HG03342 (cell line): ENCODE data around the gene SPTLC3.
"Not testable (repeated sequence)": the region's sequence is repeated elsewhere in the genome, so short reads cannot be mapped to it uniquely, and the experiment has no call there.

Experiments
- ATAC-seq: cut with Tn5 transposase; IDR thresholded peaks from one replicate; pipeline ENCODE4 v1.9.1; 2021; ENCODE audit warnings: mild to moderate bottlenecking, moderate library complexity; ENCODE audit not compliant: unreplicated experiment

SPTLC3 gene

DNA sequence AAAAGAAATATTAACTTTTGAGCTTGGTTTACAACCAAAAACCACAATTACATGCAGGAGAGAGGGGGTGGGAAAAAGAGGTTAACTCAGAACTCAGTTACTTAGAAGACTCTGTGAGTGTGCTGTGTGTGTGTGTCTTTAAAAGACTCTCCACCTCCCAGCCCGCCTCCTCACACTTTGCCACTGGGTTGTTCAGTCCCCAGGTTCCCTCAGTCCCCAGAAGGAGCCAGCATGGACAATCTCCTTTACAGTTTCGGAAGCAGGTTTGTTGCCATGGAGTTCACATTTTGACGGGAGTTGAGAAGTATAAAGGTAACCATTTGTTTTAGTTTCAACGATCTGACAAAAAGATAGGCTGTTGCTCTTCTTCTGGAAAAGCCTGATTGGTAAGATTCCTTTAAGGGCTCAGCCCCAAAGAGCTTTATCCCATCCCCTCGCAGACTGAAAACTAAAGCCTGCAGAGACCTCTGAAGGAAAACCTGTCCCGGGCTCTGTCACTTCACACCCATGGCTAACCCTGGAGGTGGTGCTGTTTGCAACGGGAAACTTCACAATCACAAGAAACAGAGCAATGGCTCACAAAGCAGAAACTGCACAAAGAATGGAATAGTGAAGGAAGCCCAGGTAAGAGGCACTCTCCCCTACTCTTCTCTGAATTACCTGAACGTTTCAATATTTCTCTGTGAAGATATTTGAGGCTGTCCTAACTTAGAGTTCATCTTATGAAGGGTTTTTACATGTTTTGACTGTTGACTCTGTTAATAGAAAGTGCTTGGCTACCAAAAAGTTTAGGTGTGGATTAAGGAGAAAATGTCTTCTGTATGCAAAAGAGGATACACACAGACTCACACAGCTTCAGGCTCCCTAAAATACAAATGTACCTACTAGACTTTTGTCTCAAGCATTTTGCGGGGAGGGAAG is at the start of gene SPTLC3:
SPTLC3 (plus strand) TSS at position 212 of the 921 bp plus-strand sequence; CDS start at position 508, 296 bp downstream.
- peak; percentile 47 for ATAC-seq

DNA sequence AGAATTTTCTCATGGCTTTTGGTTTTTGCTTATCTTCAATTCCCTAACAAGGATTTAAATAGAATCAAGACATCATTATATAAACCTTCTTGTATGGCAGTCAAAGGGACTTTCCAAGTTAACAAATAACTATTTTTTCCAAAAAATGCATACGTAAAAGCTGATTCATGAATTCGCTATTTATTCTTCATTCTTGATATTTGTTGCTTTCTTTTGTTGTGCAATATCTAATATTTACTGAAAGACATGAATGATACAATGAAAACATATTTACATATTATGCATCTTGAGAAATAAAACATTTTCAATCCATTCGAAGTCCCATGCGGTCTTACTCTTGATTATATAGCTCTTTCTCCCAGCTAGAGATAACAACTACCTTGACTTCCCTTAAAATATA is 47.0 kb upstream of the SPTLC3 start:
- ATAC-seq, result no peak

DNA sequence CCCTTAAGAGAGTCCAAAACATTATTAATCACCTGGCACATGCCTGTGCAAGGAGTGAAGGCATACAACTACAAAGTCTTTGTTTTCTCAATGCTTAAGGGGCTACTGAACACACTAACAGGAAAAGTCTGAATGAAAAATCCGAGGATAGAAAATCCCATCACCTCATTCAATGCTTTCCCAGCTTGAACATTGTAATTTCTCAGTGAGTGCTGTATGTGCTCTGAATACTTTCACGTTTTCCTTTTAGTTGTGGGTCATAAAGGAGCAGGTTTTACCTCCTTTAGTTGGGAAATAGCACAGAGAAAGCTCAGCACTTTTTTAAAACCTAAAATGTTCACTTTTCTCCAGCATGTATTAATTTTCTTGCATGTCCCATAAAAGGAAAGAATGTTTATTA is 45.9 kb upstream of the SPTLC3 start:
- no peak for ATAC-seq

GRCh38 chr20:12963416-12963815 is 45.4 kb upstream of the SPTLC3 start:
- no peak for ATAC-seq

GRCh38 chr20:12965212-12965869 is 43.4 kb upstream of the SPTLC3 start:
- no peak for ATAC-seq

- ATAC-seq, result no peak
Observed at GRCh38 chr20:12965870-12966251, 42.9 kb upstream of the SPTLC3 start.

DNA sequence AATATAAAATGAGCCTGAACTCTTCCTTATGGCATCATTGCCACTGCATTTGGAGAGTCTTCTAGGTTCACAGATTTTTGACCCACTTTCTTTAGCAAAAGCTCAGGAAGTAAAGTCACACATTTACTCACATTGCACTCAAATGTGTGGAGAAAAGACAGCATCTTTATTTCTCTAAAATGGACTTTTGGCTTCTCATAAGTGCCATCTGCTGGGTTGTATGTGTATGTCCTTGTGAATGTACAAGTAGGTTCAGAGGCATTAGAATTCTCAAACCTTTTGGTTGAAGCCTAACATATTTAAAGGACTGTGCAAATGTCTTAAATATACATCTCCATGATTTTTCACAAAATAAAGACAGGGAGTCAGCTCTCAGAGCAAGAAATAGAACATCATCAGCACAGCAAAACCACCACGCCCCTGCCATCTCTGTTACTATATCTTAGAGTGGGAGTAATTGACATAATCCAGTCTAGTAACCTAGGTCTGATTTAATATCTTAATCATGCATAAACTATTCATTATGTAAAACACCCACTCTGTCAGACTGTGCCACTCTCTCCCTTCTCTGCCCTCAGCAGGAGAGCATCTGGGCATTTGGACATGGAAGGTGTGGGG is 42.2 kb upstream of the SPTLC3 start:
- no peak for ATAC-seq

DNA sequence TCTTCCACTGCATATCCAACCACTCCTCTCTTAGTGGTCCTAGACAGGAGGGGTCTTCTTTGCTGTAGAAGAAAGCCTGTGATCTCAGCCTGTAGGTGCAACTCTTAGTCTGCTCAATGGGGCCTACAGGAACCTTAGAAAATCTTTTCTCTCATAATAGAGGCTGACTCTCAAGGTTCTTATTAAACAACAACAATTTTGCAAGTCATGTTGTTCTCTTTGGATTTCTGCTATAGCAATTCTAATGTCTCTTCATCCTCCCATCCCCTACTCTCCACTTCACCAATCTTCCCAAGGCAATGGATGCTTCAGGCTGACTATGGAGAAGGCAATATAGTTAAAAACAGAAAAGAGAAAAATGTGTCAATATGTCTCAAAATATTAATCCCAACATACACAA is 40.8 kb upstream of the SPTLC3 start:
- no peak for ATAC-seq

DNA sequence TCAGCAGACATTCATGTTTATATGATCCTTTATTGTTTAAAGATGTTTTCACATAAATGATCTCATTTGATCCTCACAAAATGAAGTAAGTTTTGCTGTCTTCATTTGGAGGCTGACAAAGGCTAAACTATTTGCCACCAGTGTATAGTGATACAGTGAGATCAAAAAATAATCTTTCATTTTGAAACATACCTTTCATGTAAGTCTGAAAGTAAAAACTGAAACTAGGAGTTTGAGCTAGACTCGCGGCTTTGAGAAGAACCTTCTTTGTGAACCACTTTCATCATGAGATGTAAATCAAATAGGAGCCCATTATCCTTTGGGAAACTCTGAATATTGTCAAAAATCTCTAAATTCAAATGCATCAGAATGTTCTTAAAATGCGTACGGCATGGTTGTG is 40.3 kb upstream of the SPTLC3 start:
- no peak for ATAC-seq

- ATAC-seq, result no peak
Observed at GRCh38 chr20:12969071-12969669, 39.6 kb upstream of the SPTLC3 start.

DNA sequence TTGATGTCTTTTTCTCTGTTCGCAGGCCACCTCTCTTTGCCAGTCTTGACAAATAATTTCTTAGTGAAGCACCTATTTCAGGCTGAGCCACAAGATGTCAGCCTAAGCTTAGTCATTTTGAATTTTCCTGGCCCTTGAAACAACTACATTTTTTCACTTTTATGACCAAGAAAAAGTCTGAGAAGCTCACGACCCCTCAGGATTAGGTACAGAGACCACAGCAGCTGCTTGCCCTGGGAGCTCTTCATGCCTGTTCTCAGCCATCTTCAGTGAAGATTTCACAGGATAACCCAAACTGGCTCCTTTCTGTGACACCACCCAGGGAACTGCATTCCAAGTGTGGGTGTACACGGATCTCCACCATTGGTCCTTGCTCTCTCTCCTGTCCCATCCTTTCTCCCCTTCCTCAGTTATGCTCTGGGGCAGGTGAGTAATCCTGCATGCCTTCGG is 38.4 kb upstream of the SPTLC3 start:
- no peak for ATAC-seq

- no peak for ATAC-seq
Observed at GRCh38 chr20:12975833-12976608, 32.8 kb upstream of the SPTLC3 start.

DNA sequence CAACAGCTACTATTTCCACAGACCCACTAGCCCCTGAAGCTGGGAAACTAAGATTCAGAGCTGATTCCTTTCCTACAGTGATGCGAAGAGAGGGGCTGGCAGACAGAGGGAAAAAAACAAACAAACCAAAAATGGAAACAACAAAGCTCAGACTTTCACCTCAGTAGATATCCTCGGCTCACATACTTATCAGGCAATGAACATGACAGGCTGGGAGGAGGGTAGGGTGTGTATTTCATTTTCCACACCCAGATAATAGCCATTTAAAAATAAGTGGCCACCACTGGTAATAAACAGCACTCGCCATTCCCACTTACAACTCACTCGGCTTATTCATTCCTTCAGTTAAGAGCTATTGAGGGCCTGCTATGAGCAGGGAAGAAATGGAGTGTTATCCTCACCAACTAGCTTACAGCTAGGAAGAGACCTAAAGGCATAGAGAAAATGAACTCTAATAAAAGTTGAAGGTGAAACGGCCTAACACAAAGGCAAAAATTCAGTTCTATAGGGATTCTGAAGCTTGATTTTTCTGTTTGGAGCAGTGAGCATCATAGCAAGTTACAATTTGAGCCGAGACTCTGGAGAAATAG is 32.0 kb upstream of the SPTLC3 start:
- no peak for ATAC-seq

- ATAC-seq, result no peak
Observed at GRCh38 chr20:12977328-12978125, 31.2 kb upstream of the SPTLC3 start.

DNA sequence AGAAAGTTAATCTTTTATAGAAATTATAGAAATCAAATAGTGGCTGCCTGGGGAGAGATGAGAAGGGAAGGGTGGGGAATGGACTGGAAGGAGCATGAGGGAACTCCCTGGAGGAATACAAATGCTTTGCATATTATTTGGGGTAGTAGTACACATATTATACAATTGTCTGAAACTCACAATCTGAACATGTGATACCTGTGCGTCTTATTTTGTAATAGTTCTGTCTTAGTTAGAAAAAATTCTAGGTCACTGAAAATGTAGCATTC is 30.7 kb upstream of the SPTLC3 start:
- ATAC-seq, result no peak

- ATAC-seq, result no peak
Observed at GRCh38 chr20:12978613-12979495, 29.9 kb upstream of the SPTLC3 start.

DNA sequence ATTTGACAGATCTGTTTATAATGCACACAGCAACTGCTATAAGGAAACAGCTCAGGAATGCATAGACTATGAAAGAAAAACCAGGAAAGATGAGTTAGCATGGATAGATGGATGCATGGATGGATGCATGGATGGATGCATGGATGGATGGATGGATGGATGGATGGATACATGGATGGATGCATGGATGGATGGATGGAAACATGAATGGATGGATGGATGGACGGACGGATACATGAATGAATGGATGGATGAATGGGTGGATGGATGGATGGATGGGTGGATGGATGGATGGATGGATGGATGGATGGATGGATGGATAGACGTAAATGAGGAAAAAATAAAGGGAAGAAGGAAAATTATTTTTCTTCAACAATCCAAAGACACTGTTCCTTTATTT is 29.1 kb upstream of the SPTLC3 start:
- ATAC-seq, result not testable (repeated sequence)

DNA sequence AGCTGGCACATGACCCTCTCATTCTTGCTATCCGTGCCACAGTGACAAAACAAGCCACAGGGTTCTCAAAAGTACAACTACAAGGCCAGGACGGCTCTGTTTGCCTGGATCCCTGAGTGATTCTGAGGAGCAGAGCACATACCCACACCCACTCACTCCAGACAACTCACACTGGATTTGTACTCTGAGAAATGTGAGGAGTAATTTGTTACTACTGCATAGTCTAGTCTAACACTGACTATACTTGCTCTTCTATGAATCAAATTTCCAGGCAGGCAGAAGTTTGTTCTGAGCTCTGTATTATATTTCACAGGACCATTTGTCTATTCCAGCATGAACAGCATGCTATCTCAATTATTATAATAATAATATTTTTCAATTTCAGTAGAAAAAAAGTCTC is 26.7 kb upstream of the SPTLC3 start:
- ATAC-seq, result no peak
